GM21825 (cell line): ENCODE data around the gene HOXD8.

Source experiments
- ATAC-seq: cut with Tn5 transposase; IDR thresholded peaks from one replicate; pipeline ENCODE4 v1.9.1; 2021; ENCODE audit warnings: mild to moderate bottlenecking, moderate library complexity; ENCODE audit not compliant: unreplicated experiment

The HOXD8 gene

GRCh38 chr2:176128982-176129796, at the start of gene HOXD8:
Gene HOXD8 (plus strand): TSS chr2:176129705. CDS start chr2:176130367, 662 bp downstream.
- ATAC-seq: no peak

- ATAC-seq: no peak
Measured at GRCh38 chr2:176079831-176080539, 49.5 kb upstream of the HOXD8 start.

GRCh38 chr2:176080540-176081375, 48.7 kb upstream of the HOXD8 start:
- no peak for ATAC-seq

DNA sequence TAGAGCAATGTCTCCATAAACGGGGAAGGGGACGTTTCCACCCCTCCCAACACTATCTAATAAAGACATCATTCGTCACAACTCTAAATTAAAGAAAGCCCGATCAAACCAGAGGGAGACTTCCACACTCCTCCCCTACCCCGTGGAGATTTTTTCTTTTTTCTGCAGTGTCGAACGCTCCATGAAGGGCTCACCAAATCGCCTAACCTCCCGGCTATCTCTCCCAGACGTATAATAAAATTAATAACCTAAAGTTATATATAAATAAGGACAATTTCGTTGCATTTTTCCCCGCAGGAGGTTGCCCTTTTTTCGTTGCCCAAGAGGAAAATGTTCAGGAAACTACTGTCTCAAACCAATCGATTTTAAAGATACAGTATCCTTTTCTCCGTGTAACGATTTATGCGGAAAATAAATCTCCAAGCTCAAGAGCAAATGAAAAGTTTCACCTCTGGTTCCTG, 48.1 kb upstream of the HOXD8 start:
- ATAC-seq: no peak

DNA sequence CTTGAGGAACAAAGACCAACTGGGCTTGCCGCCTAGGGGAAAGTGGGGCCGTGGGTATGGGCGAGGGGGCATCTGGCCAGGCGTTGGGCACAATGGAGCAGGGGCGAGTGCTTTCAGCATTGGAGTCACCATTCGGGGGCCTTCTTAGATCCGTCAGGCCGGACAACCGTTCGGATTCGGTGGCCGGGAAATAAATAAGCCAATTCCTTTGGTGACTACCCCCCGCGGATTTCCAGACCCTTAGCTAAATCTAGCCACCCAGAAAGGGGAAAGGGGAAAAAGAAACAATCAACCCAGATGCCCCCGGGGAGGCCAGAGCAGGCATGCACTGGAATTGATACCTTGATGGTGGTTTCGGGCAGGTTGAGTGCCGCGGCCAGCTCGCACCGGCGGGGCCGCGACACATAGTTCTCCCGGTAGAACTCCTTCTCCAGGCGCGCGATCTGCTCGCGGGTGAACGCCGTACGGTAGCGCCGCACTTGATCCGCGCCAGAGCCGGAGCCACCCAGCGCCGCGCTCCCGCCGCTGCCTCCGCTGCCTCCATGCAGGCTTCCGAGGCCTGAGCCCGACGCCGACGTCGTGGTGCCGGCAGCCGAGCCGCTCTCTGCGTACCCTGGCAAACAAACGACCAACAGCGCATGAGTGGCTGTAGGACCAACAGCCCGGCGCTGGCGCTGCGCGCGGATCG, 47.5 kb upstream of the HOXD8 start:
- no peak for ATAC-seq

- no peak for ATAC-seq
Measured at GRCh38 chr2:176082525-176082823, 47.0 kb upstream of the HOXD8 start.

DNA sequence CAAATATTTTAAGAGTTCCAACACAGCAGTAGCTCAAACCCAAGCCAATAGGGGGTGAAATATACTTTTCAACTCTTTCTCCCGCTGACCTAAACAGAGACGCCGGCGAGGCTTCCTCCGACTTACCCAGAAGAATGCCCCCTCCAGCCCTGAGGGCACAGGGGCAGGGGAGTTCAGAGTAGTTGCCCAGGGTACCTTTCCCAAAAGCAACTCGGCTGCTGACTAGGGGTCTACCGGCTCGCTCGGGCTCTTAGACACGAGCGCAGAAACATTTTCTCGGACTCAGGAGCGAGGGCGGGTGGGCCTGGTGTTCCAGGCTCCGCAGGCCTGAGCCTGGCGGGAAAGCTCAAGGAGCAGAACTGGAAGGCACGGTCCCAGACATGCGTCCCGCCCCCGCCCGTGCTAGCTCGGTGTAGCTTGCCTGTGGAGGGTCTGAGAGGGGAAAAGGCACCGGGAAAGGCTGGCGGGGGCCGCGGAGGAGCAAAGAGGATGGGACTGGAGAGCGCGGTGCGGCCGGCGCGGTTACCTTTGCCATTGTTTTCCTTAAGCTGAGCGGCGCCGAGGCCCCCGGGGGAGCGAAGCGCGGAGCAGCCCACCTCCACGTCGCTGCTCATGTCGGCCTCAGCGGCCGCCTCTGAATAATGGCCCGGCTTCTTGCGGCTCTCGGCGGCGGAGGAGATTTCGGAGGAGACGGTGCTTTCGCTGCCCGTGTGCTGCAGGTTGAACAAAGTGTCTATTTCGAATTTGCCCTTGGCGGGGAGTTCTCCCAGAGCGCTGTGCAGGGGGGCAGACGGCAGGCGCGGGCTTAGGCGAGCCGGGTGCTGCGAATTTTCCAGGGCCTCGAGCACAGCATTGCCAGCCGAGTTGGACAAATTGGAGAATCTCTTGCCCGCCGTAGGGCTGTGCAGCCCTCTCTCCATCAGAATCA, 46.4 kb upstream of the HOXD8 start:
- ATAC-seq: no peak

GRCh38 chr2:176083796-176084261, 45.7 kb upstream of the HOXD8 start, which contains the start of gene EVX2:
Gene EVX2 (minus strand): TSS chr2:176083962. CDS start chr2:176083776, 186 bp downstream.
- ATAC-seq: no peak

DNA sequence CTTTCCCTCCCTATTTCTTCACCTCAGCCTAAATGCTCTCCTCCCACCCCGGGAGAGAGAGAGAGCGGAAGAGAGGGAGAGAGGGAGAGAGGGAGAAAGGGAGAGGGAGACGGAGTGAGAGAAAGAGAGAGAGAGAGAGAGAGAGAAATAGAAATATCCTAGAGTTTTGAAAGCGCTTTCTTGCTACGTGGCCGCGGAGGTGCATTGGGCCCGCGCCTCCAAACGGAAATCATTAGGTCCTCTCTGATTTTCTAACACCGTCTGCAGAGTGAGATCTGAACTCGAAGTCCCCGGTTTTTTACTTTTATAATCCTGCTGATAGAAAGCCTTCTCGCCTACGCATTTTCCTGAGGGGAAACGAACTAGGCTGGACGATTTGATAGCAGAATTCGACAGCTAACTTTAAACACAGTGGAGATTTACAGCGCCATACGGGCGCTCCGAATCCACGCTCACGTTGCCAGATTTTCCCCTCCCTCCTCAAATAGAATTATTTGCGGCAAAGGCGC, 44.8 kb upstream of the HOXD8 start:
- ATAC-seq: no peak

GRCh38 chr2:176085120-176085788, 44.3 kb upstream of the HOXD8 start:
- ATAC-seq: no peak

- no peak for ATAC-seq
Measured at GRCh38 chr2:176085861-176086771, 43.4 kb upstream of the HOXD8 start.

DNA sequence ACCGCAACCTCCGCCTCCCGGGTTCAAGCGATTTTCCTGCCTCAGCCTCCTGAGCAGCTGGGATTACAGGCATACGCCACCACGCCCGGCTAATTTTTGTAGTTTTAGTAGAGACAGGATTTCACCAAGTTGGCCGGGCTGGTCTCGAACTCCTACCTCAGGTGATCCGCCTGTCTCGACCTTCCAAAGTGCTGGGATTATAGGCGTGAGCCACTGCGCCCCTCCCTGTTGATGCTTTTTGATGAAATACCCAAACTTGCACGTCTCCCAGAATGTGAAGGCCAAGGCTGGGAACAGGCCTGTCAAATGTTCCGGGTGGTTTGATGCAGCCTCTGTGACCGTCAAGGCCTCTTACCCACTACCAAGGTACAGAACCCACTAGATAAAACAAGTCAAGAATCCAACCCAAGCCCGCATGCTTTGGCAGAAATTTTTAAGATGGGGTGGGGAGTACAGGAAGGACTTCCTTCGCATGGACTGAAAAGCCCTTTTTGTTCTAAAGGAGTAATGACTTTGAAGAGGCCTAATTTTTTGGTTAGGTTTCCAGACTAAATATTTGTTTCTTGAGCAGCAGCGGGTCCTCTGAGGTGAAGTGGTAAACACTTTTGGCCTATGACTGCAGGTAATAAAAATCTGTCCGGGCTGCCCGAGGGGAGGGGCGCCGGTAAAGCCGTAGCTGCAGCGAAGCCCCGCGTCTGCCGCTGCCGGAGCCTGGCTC, 42.0 kb upstream of the HOXD8 start:
- no peak for ATAC-seq

- ATAC-seq: no peak
Measured at GRCh38 chr2:176088048-176088936, 41.2 kb upstream of the HOXD8 start.

DNA sequence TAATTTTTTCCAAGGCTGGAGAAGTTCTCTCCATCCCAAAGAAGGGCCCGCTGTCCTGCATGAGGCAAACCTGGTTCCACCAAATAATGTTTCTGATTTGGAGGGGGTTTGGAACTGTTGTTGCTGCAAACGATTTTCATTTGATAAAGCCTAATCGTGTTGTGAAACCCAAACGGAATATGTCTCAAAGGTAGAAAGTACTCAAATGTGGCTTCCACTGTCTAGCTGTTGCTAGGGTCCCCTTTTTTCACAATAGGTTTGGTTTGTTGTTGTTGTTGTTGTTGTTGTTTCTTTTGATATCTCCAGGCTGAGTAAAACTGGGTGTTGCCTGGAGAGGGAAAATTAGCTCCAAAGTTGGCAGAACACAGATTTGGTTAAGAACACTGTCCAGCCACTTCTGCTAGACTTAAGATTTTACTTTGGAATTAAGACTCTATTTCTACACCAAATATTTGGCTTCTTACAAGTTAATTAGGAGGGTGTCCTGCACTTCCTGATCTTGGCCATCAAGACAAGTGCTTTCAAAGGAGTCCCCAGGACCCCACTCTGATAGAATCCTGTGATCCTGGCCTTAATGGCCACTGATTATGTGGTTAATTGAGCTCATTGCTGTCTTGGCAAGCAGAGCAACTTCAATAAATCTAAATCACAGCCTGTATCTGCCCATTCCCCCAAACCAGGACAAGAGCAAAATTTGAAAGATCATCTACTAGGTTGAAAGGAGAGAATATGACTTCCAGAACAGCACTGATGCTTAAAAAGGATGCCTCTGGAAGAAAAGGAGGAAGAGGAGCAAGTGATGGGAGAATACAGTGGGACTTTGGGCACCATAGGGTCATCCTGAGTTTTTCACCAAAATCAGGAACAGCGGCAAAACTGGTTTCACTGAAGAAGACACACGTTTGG, 40.3 kb upstream of the HOXD8 start:
- ATAC-seq: no peak

DNA sequence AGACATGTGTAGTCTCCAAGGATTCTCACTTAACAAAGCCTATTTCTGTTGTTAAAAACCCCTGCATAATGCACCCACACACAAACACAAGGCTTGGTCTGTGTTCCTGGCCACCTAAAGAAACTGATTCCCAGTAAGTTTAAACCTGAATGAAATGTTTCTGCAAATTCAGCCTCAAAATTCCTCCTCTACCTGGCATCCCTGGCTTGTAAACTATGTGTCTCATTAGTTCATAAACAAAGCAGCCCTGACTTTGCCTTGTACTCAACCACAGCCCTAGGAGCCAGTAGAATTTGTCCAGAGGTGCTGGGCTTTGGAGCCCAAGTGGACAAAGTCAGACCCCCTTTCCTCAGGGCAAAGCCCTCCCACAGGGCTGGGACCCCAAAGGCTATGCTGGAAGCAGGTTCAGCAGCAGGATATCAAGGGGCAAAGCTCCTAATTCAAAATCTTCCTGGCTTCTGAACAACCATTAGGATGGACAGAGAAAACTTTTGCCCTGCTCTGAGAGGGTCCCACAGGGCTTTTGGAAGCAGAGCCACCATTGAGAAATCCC, 39.6 kb upstream of the HOXD8 start:
- ATAC-seq: no peak
